ENCODE results near the gene THTPA. TPM values are rescaled to one million over a fixed set of nuclear protein-coding genes. Genes with fewer than 3 reads are reported as not detected.

Gene THTPA
- total RNA-seq, 2 donors from 2014 or later, result 9.0 to 21.0 TPM

DNA sequence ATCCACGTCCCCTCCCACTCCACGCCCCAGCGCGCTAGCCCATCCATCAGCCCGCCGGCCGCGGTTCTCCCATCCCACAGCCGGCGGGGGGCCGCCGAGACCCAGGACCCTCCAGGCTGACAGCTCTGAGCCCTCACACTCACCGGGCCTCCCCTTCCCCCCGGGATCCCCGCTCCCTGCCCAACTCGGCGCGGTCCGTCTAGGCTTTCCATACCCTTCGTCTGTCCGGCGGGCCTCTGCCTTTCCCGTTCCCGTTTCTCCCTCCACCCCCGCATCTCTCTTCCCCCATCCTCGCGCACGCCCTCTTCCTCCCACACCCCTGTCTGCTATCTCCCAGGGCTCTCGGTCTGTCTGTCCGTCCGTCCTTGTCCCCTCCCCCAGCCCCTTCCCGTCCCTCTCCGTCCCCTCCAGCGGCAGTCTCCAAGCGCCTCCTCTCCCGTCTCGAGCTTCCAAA is 5.2 kb upstream of the THTPA start:
- intact Hi-C loops (cut with DNase I), result no loop called here
- no peaks in the 10 kb centered on the region for H3K27me3 ChIP-seq
- H3K9me3 ChIP-seq, result no peaks in the 10 kb centered on the region
- H3K4me1 ChIP-seq, result no peaks in the 10 kb centered on the region
- no peaks in the 10 kb centered on the region for H3K36me3 ChIP-seq
- TF ChIP-seq, protein P1, sequence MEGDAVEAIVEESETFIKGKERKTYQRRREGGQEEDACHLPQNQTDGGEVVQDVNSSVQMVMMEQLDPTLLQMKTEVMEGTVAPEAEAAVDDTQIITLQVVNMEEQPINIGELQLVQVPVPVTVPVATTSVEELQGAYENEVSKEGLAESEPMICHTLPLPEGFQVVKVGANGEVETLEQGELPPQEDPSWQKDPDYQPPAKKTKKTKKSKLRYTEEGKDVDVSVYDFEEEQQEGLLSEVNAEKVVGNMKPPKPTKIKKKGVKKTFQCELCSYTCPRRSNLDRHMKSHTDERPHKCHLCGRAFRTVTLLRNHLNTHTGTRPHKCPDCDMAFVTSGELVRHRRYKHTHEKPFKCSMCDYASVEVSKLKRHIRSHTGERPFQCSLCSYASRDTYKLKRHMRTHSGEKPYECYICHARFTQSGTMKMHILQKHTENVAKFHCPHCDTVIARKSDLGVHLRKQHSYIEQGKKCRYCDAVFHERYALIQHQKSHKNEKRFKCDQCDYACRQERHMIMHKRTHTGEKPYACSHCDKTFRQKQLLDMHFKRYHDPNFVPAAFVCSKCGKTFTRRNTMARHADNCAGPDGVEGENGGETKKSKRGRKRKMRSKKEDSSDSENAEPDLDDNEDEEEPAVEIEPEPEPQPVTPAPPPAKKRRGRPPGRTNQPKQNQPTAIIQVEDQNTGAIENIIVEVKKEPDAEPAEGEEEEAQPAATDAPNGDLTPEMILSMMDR (IDR thresholded peaks at IDR 0.05), result no peak
- peak overlapping the region; percentile 56 for H3K4me3 ChIP-seq
- DNase-seq, result no peak
- peak overlapping the region; percentile 65 to 77 for H3K9ac ChIP-seq (ENCODE audit: low read depth in 2 of 2, low read length in 2 of 2)
- H3K27ac ChIP-seq, result no peak overlapping the region

DNA sequence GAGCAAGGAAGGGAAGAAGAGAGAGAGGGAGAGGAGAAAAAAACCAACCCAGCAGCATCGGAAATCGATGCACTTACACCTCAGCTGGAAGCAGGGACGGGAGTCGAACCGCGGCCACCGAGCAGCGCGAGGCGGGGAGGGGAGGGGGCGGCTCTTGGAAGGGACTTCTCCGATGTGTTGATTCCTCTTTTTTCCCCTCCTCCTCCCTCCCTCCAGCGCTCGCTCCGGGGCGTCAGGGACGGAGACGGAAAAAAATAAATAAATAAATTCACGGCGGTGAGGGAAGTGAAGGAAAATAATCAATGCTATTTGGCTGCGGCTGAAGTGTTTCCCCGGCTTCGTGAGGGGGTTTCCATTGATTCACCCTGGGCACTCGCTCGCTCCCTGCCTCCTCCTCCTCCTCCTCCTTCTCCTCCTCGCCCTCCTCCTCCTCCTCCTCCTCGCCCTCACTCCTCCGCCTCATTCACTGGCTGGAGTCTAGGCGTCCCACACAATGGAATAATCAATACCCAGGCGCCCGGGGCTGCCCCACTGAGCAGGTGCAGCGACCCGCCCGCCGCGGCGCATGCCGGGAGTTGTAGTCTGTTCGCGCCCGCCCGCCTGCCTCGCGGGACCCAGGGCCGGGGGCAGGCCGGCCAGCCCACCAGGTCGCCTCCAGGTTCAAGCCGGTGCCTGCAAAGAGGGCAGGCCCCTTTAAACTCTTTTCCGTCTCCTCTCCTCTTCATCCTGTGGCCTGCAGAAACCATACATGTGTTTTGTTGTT is 4.6 kb upstream of the THTPA start, which contains the start of gene ZFHX2:
ZFHX2 (minus strand) TSS at position 500 of the 763 bp plus-strand sequence. CDS start 16,440 bp downstream, outside the sequence.
- TF ChIP-seq, protein P1 (IDR thresholded peaks at IDR 0.05), result no peak
- intact Hi-C loops (cut with DNase I), result no loop called here
- peak; percentile 90 for DNase-seq
- Histone ChIP-seq H3K9ac (ENCODE audit: low read depth in 2 of 2, low read length in 2 of 2) (peak within 1 kb of the TSS; percentile 65 to 77), H3K27me3 (no peaks in the 10 kb centered on the region), H3K4me3 (peak within 1 kb of the TSS; percentile 56), H3K4me1 (no peaks in the 10 kb centered on the region), H3K9me3 (no peaks in the 10 kb centered on the region), H3K36me3 (no peaks in the 10 kb centered on the region), H3K27ac (no peak within 1 kb of the TSS)

GRCh38 chr14:23555533-23555881 is 564 bp upstream of the THTPA start:
- H3K9ac ChIP-seq (ENCODE audit: low read depth in 2 of 2, low read length in 2 of 2), result peak overlapping the region; percentile 44 to 84
- intact Hi-C loops (cut with DNase I), result no loop called here
- TF ChIP-seq, protein P1 (IDR thresholded peaks at IDR 0.05), result no peak
- H3K27me3 ChIP-seq, result no peaks in the 10 kb centered on the region
- H3K4me3 ChIP-seq, result peak overlapping the region; percentile 92
- DNase-seq, result no peak
- H3K4me1 ChIP-seq, result no peaks in the 10 kb centered on the region
- H3K36me3 ChIP-seq, result no peaks in the 10 kb centered on the region
- no peaks in the 10 kb centered on the region for H3K9me3 ChIP-seq
- H3K27ac ChIP-seq, result peak overlapping the region; percentile 92

DNA sequence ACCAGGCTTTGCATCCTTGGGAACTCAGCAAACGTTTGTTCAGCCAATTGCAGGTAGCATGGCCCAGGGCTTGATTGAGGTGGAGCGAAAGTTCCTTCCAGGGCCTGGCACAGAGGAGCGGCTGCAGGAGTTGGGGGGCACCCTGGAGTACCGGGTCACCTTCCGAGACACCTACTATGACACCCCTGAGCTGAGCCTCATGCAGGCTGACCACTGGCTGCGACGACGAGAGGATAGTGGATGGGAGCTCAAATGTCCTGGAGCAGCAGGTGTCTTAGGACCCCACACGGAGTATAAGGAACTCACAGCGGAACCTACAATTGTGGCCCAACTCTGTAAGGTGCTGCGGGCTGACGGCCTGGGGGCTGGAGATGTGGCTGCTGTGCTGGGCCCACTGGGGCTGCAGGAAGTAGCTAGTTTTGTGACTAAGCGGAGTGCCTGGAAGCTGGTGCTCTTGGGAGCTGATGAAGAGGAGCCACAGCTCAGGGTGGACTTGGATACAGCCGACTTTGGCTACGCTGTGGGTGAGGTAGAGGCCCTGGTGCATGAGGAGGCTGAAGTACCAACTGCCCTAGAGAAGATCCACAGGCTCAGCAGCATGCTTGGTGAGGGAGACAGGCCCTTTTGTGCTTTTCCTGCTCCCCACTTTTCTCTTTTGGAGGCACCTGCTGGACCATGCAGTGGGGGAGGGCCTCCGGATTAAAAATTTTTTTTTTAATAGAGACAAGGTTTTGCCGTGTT is 799 bp downstream of the THTPA start:
- TF ChIP-seq, protein P1 (IDR thresholded peaks at IDR 0.05), result no peak
- no peaks in the 10 kb centered on the region for H3K27me3 ChIP-seq
- H3K4me3 ChIP-seq, result peak overlapping the region; percentile 92
- intact Hi-C loops (cut with DNase I), result no loop called here
- H3K9me3 ChIP-seq, result no peaks in the 10 kb centered on the region
- peak overlapping the region; percentile 92 for H3K27ac ChIP-seq
- H3K4me1 ChIP-seq, result no peaks in the 10 kb centered on the region
- H3K9ac ChIP-seq (ENCODE audit: low read depth in 2 of 2, low read length in 2 of 2), result peak overlapping the region; percentile 64 to 84
- DNase-seq, result no peak
- H3K36me3 ChIP-seq, result no peaks in the 10 kb centered on the region

DNA sequence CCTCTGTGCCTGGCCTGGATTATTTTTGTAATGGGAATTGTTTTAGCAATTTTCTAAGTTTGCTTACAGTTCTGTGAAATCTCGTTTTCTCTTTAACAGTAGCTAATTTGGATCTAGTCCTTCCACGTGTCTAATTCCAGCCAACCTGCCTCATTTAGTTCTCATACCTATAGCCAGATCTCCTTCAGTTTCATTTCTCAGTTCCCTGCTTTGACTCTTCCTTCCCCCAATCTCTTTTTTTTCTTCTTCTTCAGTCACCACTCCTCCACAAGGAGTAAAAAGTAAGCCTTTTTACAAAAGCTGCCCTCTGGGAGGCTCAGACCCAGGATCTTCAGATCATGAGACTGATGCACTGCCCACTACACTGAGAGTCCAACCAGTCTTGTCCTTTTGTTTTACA is 1.4 kb downstream of the THTPA start:
- H3K4me1 ChIP-seq, result no peaks in the 10 kb centered on the region
- intact Hi-C loops (cut with DNase I), result no loop called here
- H3K27ac ChIP-seq, result no peak overlapping the region
- no peaks in the 10 kb centered on the region for H3K9me3 ChIP-seq
- H3K4me3 ChIP-seq, result no peak overlapping the region
- DNase-seq, result no peak
- no peak overlapping the region for H3K9ac ChIP-seq (ENCODE audit: low read depth in 2 of 2, low read length in 2 of 2)
- TF ChIP-seq, protein P1 (IDR thresholded peaks at IDR 0.05), result no peak
- no peaks in the 10 kb centered on the region for H3K27me3 ChIP-seq
- H3K36me3 ChIP-seq, result no peaks in the 10 kb centered on the region

All from colonic mucosa (tissue), 4 donors.